B cell (primary cell): ENCODE results near the gene BAIAP3. TPM values are rescaled to one million over a fixed set of nuclear protein-coding genes. Genes with fewer than 3 reads are reported as not detected.
A peak's percentile ranks its signal among the peaks of the same experiment; 100 is the strongest.

Experiments
- ATAC-seq: fragments of 200-7000 bp; cut with Tn5 transposase; one replicate; pipeline ENCODE4 v1.10.0; 2021; ENCODE audit warnings: low read depth, mild to moderate bottlenecking, moderate number of reproducible peaks, moderate library complexity
- CTCF ChIA-PET: fragments of 350-600 bp; sonication (Branson Sonifier 250); formaldehyde crosslinking; loops from one replicate; lab custom pipeline; 2021; ENCODE audit warnings: antibody characterized with exemption, inconsistent platforms; lab: Charles Lee
- POLR2A ChIA-PET: fragments of 350-600 bp; sonication (Branson Sonifier 250); formaldehyde crosslinking; loops from one replicate; lab custom pipeline; 2021; ENCODE audit warnings: antibody characterized with exemption; lab: Charles Lee
- DNase-seq: peaks from one replicate; pipeline ENCODE4 v3.0.0; 2013
- H2AFZ ChIP-seq: 2 replicates; pipeline ENCODE4 v1.6.1; 2012; ENCODE audit warnings: mild to moderate bottlenecking, low read depth, low read length; ENCODE audit not compliant: insufficient read depth, poor library complexity, severe bottlenecking
- H3K27ac ChIP-seq, 2 donors: 1 replicate in 1 of 2; 2 replicates in 1 of 2; pipeline ENCODE4 v1.5.1; 2012 to 2013; ENCODE audit warnings: low read length in 2 of 2, mild to moderate bottlenecking in 2 of 2, moderate library complexity in 1 of 2
- H3K27me3 ChIP-seq, 4 experiments: fragments of 200-600 bp in 1 of 4; sonication (generic) in 1 of 4; replicated peaks in 1 of 4; 1 replicate in 2 of 4; 2 replicates in 2 of 4; pipeline versions ENCODE4 v1.6.1 to v1.7.0; 2013 to 2016; ENCODE audit warnings: low read length in 3 of 4, mild to moderate bottlenecking in 2 of 4, mixed read lengths in 1 of 4, moderate library complexity in 1 of 4; ENCODE audit not compliant: insufficient read depth in 4 of 4, control insufficient read depth in 3 of 4; ENCODE audit errors: control extremely low read depth in 1 of 4
- H3K36me3 ChIP-seq, 2 experiments: replicated peaks in 1 of 2; 1 replicate in 1 of 2; 2 replicates in 1 of 2; pipeline versions ENCODE4 v1.6.1 to v1.7.1; 2013; ENCODE audit warnings: low read length in 1 of 2; ENCODE audit not compliant: insufficient read depth in 2 of 2, control insufficient read depth in 1 of 2; ENCODE audit errors: control extremely low read depth in 1 of 2, extremely low read depth in 1 of 2
- H3K4me1 ChIP-seq, 2 donors: fragments of 200-600 bp in 1 of 2; sonication (generic) in 1 of 2; 1 replicate in 1 of 2; 2 replicates in 1 of 2; pipeline versions ENCODE4 v1.5.1 to v1.6.1; 2013 to 2017; ENCODE audit warnings: low read length in 2 of 2; ENCODE audit not compliant: control insufficient read depth in 2 of 2, insufficient read depth in 2 of 2
- H3K4me2 ChIP-seq: replicated peaks from 2 replicates; pipeline ENCODE3; 2012; ENCODE audit warnings: mild to moderate bottlenecking, low read depth, low read length; ENCODE audit not compliant: poor library complexity, severe bottlenecking
- H3K4me3 ChIP-seq, 5 experiments: fragments of 200-600 bp in 1 of 5; sonication (generic) in 1 of 5; 1 replicate in 3 of 5; 2 replicates in 2 of 5; pipeline versions ENCODE4 v1.5.1 to v1.7.0; 2011 to 2016; ENCODE audit warnings: low read length in 4 of 5, mild to moderate bottlenecking in 4 of 5, low read depth in 2 of 5, control low read depth in 1 of 5, moderate library complexity in 1 of 5; ENCODE audit not compliant: insufficient read depth in 1 of 5; ENCODE audit errors: control extremely low read depth in 1 of 5, extremely low read depth in 1 of 5
- H3K79me2 ChIP-seq: fragments of 200-600 bp; sonication (generic); one replicate; pipeline ENCODE4 v1.6.0; 2016; ENCODE audit warnings: low read length; ENCODE audit not compliant: control insufficient read depth, insufficient read depth
- H3K9ac ChIP-seq: fragments of 200-600 bp; sonication (generic); 2 replicates; pipeline ENCODE4 v1.6.1; 2017; ENCODE audit warnings: mild to moderate bottlenecking, low read length, moderate library complexity
- H3K9me3 ChIP-seq, 3 donors: one replicate each; pipeline versions ENCODE4 v1.6.1 to v1.7.1; 2013; ENCODE audit warnings: low read length in 2 of 3; ENCODE audit not compliant: control insufficient read depth in 2 of 3, insufficient read depth in 1 of 3; ENCODE audit errors: control extremely low read depth in 1 of 3
- H4K20me1 ChIP-seq: 2 replicates; pipeline ENCODE4 v1.6.0; 2012; ENCODE audit warnings: mild to moderate bottlenecking, low read length; ENCODE audit not compliant: insufficient read depth, control insufficient read depth, poor library complexity, severe bottlenecking
- H3K27ac Mint-ChIP-seq: one replicate; pipeline ENCODE4 v1.8.0; 2021; ENCODE audit warnings: mixed read lengths
- H3K27me3 Mint-ChIP-seq: one replicate; pipeline ENCODE4 v1.8.0; 2021; ENCODE audit warnings: mixed read lengths
- H3K4me1 Mint-ChIP-seq: one replicate; pipeline ENCODE4 v1.8.0; 2021; ENCODE audit warnings: mixed read lengths
- H3K4me3 Mint-ChIP-seq: one replicate; pipeline ENCODE4 v1.8.0; 2021; ENCODE audit warnings: mixed read lengths
- H3K9me3 Mint-ChIP-seq: one replicate; pipeline ENCODE4 v1.8.0; 2022; ENCODE audit warnings: mixed read lengths; ENCODE audit not compliant: insufficient read depth
- CTCF ChIP-seq: fragments of 200-600 bp; IDR thresholded peaks from one replicate; pipeline ENCODE4 v1.8.0; 2022; ENCODE audit warnings: antibody characterized with exemption, mild to moderate bottlenecking
- EZH2 ChIP-seq: IDR thresholded peaks from 2 replicates; pipeline ENCODE4 v1.6.1; 2012; ENCODE audit warnings: borderline replicate concordance, low read depth, mild to moderate bottlenecking, moderate library complexity, low read length; ENCODE audit not compliant: insufficient read depth, poor library complexity, severe bottlenecking
- WGBS: methylation state at CpG from one replicate; pipeline ENCODE4 v1.1.5; 2013; ENCODE audit warnings: missing lambda C conversion rate; ENCODE audit not compliant: insufficient coverage; 5-methylcytosine and 5-hydroxymethylcytosine counted together
- intact Hi-C: fragments of 100-400 bp; cut with micrococcal nuclease; formaldehyde crosslinking; loops from one replicate; pipeline ENCODE4 v1.10.0; 2022
- polyA plus RNA-seq: library from polyadenylated mRNA; depleted of rRNA; stranded (reverse); fragments of >200 nt; gene quantifications from 2 replicates; pipeline ENCODE4 v1.2.3, GENCODE V29; 2012
- total RNA-seq, 2 donors: library from RNA; stranded (reverse); fragments of 120-200 nt in 1 of 2; gene quantifications; 1 replicate in 1 of 2; 2 replicates in 1 of 2; pipeline versions ENCODE4 v1.2.3 to v1.2.4, GENCODE V29; 2013 to 2022

Gene BAIAP3
- total and polyA plus RNA-seq, 2 donors (not counting 1 experiment from before 2014, with no cell fraction given), result 119 to 130 TPM

- H3K4me2 ChIP-seq, result no peak overlapping the region
- peaks cover 0 to 16% of the 10 kb centered on the region in 2 experiments for H3K36me3 ChIP-seq
- Mint-ChIP-seq H3K4me3 (peak overlapping the region; percentile 8), H3K9me3 (no peaks in the 10 kb centered on the region), H3K4me1 (peaks cover 23% of the 10 kb centered on the region), H3K27me3 (no peaks in the 10 kb centered on the region), H3K27ac (peak overlapping the region; percentile 32)
- no peak overlapping the region for H2AFZ ChIP-seq
- CTCF ChIA-PET, result interaction anchor here (1.1 kb wide), 1 partner anchor 12 kb away, joined by 3 read pairs; no protein-coding TSS in a partner anchor
- H3K4me1 ChIP-seq, result peaks cover 16 to 26% of the 10 kb centered on the region in 2 donors
- peaks cover 28% of the 10 kb centered on the region for H4K20me1 ChIP-seq
- H3K27ac ChIP-seq, result no peak overlapping the region
- 91% methylated on average over 14 of the region's 14 CpGs for WGBS
- H3K9ac ChIP-seq, result no peak overlapping the region
- DNase-seq, result no peak
- TF ChIP-seq CTCF, result no peak
- intact Hi-C loops, result loop anchor here (10.0 kb wide), 1 partner anchor 270 kb away; the partner anchor contains the start of genes CRAMP1 and IFT140
- POLR2A ChIA-PET, result interaction anchor here (0.6 kb wide), 1 partner anchor 361 kb away, joined by 5 read pairs; no protein-coding TSS in a partner anchor
- no peaks in the 10 kb centered on the region for H3K79me2 ChIP-seq
- H3K4me3 ChIP-seq, result no peak overlapping the region
- ATAC-seq, result no peak
- no peaks in the 10 kb centered on the region for H3K27me3 ChIP-seq
- peaks cover 0 to 3% (median 0%) of the 10 kb centered on the region in 3 donors for H3K9me3 ChIP-seq
Observed at GRCh38 chr16:1344499-1344898, 11.1 kb downstream of the BAIAP3 start.

- ChIA-PET POLR2A (interaction anchor here (0.6 kb wide), 1 partner anchor 360 kb away, joined by 5 read pairs; no protein-coding TSS in a partner anchor), CTCF (interaction anchor here (1.1 kb wide), 1 partner anchor 13 kb away, joined by 3 read pairs; no protein-coding TSS in a partner anchor)
- Mint-ChIP-seq H3K27ac (no peak overlapping the region), H3K4me3 (no peak overlapping the region), H3K27me3 (no peaks in the 10 kb centered on the region), H3K9me3 (no peaks in the 10 kb centered on the region), H3K4me1 (peaks cover 25% of the 10 kb centered on the region)
- 81% methylated on average over 9 of the region's 11 CpGs for WGBS
- no peaks in the 10 kb centered on the region for H3K27me3 ChIP-seq
- H3K4me1 ChIP-seq, result peaks cover 16 to 27% of the 10 kb centered on the region in 2 donors
- H3K9ac ChIP-seq, result no peak overlapping the region
- TF ChIP-seq CTCF (no peak), EZH2 (no peak)
- no peak overlapping the region for H2AFZ ChIP-seq
- ATAC-seq (no peak), DNase-seq (no peak)
- no peaks in the 10 kb centered on the region for H3K9me3 ChIP-seq
- no peak overlapping the region for H3K4me2 ChIP-seq
- no peak overlapping the region for H3K27ac ChIP-seq
- no peak overlapping the region for H3K4me3 ChIP-seq
- intact Hi-C loops, result loop anchor here (10.0 kb wide), 1 partner anchor 270 kb away; the partner anchor contains the start of genes CRAMP1 and IFT140
- peaks cover 30% of the 10 kb centered on the region for H4K20me1 ChIP-seq
- H3K36me3 ChIP-seq, result peaks cover 0 to 22% of the 10 kb centered on the region in 2 experiments
- H3K79me2 ChIP-seq, result no peaks in the 10 kb centered on the region
Observed at GRCh38 chr16:1345087-1345486, 11.6 kb downstream of the BAIAP3 start.
